GM19452 (cell line): ENCODE measurements around the gene PPFIBP1.
"Not testable (repeated sequence)": the region's sequence is repeated elsewhere in the genome, so short reads cannot be mapped to it uniquely, and the experiment has no call there.

ENCODE experiments used
- ATAC-seq: cut with Tn5 transposase; IDR thresholded peaks from one replicate; pipeline ENCODE4 v1.9.1; 2021; ENCODE audit not compliant: unreplicated experiment

PPFIBP1 gene

GRCh38 chr12:27703720-27704452, 179.9 kb downstream of the PPFIBP1 start:
- ATAC-seq: peak; percentile 88

- ATAC-seq: no peak
Observed at GRCh38 chr12:27705263-27705662, 181.3 kb downstream of the PPFIBP1 start.

GRCh38 chr12:27707216-27707615, 183.2 kb downstream of the PPFIBP1 start:
- no peak for ATAC-seq

- ATAC-seq: no peak
Observed at GRCh38 chr12:27709212-27709931, 185.4 kb downstream of the PPFIBP1 start.

- peak; percentile 43 for ATAC-seq
Observed at GRCh38 chr12:27709932-27710591, 186.1 kb downstream of the PPFIBP1 start.

- ATAC-seq: peak; percentile 95
Observed at GRCh38 chr12:27710592-27711316, 186.7 kb downstream of the PPFIBP1 start, which contains the start of gene MRPS35. Gene MRPS35 (plus strand): TSS chr12:27710832. CDS start chr12:27710844, 12 bp downstream.

- peak; percentile 7 for ATAC-seq
Observed at GRCh38 chr12:27711317-27711682, 187.3 kb downstream of the PPFIBP1 start.

- ATAC-seq: no peak
Observed at GRCh38 chr12:27711967-27712366, 188.0 kb downstream of the PPFIBP1 start.

GRCh38 chr12:27723212-27723611, 199.2 kb downstream of the PPFIBP1 start:
- ATAC-seq: no peak

- ATAC-seq: no peak
Observed at GRCh38 chr12:27730097-27730588, 206.1 kb downstream of the PPFIBP1 start.

- ATAC-seq: peak; percentile 60
Observed at GRCh38 chr12:27732281-27732680, 208.3 kb downstream of the PPFIBP1 start.

- no peak for ATAC-seq
Observed at GRCh38 chr12:27733052-27733656, 209.1 kb downstream of the PPFIBP1 start.

GRCh38 chr12:27733791-27734190, 209.8 kb downstream of the PPFIBP1 start:
- no peak for ATAC-seq

- ATAC-seq: not testable (repeated sequence)
Observed at GRCh38 chr12:27734321-27734720, 210.3 kb downstream of the PPFIBP1 start.

- ATAC-seq: no peak
Observed at GRCh38 chr12:27743601-27744000, 219.6 kb downstream of the PPFIBP1 start.
